GM21367 (cell line): Measurements from ENCODE around the gene RNASE12.
"Not testable (repeated sequence)": the region's sequence is repeated elsewhere in the genome, so short reads cannot be mapped to it uniquely, and the experiment has no call there.

Experiments used
- ATAC-seq: cut with Tn5 transposase; IDR thresholded peaks from one replicate; pipeline ENCODE4 v1.9.1; 2021; ENCODE audit not compliant: unreplicated experiment

RNASE12 gene

GRCh38 chr14:20614038-20614840 lies 23.1 kb upstream of the RNASE12 start:
- no peak for ATAC-seq

DNA sequence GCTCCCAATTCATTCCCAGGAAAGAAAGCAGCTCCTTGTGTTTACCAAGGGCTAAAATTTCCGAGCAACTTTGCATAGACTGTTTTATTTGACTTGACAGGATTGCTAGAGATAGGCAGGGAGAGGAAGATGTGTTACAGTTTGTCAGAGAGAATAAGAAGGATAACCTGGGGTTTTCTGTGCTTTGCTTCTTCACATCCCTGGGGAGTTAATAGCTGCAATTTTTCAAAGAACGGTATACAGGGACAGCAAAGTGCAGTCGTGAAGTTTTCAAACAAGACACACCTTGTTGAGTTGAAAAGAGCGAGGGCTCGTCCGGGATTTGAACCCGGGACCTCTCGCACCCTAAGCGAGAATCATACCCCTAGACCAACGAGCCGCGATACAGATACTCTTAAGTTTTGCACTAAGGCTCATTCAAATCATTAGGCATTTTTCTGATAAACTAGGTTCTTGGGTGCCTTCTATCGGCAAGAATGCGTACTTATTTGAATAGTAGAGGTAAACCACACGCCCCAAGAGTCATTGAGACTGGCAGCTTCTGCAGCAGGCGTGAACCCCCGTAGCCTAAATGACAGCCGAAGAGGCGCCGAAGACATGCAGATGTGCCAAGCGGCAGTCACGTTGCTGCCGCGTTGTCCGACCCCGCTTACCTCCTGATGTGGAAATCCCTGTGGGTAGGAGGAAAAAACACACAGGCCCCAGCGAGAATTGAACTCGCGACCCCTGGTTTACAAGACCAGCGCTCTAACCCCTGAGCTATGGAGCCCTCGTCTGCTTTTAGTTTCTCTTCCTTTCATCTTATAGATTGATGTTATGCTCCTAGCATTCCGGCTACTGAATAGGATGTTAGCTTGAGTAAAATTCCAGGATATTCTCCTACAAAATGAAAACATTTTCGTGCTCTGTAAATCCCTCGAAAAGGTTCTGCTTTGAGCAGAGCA lies 22.2 kb upstream of the RNASE12 start:
- ATAC-seq: peak; percentile 52

- no peak for ATAC-seq
Observed at GRCh38 chr14:20612403-20612802, 21.2 kb upstream of the RNASE12 start.

DNA sequence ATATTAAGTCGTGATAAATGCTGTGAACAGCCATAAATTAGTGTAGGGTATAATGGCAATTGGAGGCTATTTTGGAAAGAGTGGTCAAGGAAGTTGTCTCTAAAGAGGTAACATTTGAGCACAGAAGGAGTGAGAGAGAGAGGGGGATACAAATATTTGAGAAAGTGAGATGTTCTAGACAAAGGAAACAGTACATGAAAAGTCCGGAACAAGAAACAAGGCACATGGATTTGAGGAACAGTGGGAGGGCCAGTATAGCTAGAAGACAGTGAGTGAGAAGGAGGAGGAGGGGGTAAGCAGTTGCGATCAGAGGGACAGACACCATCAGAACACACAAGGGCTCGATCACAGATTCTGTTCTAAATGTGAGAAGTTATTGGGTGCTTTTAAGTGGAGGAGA lies 20.1 kb upstream of the RNASE12 start:
- ATAC-seq: no peak

- no peak for ATAC-seq
Observed at GRCh38 chr14:20610002-20610765, 19.0 kb upstream of the RNASE12 start.

DNA sequence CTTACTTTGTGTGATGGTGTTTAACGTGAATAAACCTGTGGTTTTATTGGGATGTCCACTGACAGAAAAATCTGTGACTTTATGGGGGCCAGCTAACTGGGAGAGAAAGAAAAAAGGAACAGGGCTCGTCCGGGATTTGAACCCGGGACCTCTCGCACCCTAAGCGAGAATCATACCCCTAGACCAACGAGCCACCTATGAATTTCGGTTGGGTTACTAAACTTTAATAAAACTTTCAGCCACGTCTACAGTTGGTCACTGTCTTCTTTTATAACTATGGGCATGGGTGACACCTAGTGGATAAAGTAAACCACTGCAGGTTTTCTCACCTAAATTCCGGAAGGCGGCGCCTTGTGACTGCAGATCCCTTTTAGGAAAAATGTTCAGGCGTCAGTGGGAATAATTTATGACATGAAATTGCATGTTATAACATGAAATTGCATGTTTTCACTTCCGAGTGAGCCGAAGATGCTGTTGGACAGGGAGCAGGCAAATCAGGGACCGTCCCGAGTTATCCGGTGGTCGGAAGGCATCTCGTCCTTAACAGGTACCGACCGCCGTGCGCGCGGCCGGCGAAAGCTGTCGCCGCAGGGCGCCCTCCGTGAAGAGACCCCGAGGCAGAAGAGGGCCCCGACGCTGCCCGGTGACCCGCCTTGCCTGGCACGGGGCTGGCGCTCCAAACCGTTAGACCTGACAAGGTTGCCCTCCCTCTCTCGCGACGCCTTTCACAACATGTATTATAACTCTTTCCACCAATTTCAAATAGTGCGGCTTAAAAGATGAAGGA lies 18.2 kb upstream of the RNASE12 start:
- ATAC-seq: no peak

DNA sequence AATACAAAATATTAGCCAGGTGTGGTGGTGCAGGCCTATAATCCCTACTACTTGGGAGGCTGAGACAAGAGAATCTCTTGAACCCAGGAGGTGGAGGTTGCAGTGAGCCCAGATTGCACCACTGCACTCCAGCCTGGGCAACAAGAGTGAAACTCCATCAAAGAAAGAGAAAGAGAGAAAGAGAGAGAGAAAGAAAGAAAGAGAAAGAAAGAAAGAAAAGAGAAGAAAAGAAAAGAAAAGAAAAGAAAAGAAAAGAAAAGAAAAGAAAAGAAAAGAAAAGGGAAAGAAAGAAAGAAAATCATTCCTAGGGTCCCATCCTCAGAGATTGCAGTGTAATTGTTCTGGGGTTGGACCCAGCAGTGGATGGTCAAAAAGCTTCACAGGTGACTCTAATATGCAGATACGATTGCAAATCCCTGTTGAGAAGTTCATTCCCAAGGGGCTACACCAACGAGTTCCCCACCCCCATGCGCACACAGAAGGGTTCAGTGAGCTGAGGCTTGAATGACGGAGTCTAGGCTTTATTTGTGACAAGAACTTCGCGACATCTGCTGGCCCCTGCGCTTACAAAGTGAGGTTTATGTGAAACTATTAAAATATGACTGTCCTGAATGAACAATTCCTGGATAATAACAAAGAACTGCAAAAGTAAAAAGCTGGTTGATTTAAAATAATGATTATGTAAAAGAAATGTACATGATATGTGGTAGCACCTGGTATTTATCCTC lies 17.4 kb upstream of the RNASE12 start:
- ATAC-seq: no peak

GRCh38 chr14:20607617-20608016 lies 16.4 kb upstream of the RNASE12 start:
- no peak for ATAC-seq

GRCh38 chr14:20606902-20607242 lies 15.7 kb upstream of the RNASE12 start:
- no peak for ATAC-seq

DNA sequence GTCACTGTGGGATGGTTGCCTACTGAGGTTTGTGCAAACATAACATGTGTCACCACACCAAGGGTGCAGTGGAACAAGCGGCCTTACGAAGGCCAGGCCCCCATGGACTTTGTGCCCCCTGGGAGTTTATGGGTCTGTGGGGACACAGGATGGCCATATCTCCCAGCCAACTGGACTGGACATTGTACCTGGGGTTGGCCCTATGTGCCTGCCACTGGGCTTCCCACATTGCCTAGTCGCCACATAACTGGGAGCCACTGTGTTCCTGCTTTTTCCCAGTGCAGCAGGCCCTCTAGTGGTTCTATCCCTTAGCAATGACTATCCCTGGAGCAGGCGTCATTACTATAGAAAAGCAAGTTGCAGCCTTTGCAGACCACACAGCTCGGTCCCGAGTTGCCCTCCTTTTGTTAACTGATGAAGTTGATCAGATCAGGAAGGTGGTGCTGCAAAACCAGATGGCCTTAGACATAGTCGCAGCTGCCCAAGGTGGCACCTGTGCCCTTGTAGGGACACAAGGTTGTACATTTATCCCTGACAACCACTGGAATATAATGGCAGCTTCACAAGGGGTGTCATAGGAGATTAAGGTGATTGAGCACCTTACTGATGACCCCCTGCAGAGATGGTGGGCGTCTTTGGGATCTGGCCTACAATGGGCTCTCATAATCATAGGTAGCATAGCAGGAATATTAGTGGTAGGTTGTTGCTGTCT lies 15.2 kb upstream of the RNASE12 start:
- ATAC-seq: no peak

DNA sequence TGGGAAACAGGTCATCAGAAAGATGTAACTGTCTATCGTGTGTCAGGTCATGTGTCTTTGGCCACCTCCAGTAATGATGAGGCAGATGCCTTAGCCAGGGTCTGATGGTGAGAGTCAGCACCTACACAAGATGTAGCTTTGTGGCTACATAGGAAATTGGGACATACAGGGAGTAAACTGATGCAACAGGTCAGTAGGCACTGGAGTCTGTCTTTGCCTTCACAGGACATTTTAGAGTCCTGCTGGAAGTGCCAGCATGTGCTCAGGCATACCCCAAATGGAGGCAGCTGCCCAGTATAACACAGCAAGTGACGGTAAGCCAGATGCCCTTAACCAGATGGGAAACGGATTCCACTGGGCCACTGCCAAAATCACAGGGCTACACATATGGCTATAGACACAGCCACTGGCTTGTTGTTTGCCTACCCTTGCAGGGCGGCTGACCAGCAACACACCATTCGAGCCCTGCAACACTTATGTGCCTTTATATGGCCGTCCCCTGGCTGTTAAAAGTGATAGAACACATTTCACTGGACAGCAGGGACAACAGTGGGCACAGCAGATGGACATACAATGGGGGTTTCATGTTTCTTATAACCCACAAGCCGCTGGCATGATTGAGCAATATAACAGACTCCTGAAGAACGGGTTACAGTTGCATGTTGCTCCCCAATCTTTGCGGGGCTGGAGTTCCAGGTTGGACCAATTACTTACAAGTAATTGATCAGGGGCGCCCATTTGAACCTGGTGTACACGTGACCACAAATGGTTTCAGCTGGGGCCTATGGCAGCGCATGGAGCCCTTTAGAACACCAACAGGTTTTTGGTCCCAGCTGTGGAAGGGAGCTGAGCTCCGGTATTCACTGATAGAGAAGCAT lies 12.9 kb upstream of the RNASE12 start:
- no peak for ATAC-seq

DNA sequence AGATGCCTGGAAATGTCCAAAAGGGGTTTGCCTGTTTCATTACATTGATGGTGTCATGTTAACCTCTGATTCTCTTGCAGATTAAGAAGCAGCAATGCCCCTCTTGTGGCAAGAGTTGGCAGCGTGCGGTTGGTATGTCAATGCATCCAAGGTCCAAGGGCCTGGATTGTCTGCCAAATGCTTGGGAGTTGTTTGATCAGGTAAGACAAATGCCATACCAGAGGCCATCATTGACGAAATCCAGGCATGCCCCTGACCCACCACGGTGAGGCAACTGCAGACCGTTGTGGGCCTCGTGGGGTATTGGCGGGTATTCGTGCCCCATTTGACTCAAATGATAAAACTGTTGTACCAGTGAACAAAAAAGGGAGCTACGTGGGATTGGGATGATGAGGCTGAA lies 11.4 kb upstream of the RNASE12 start:
- ATAC-seq: no peak

DNA sequence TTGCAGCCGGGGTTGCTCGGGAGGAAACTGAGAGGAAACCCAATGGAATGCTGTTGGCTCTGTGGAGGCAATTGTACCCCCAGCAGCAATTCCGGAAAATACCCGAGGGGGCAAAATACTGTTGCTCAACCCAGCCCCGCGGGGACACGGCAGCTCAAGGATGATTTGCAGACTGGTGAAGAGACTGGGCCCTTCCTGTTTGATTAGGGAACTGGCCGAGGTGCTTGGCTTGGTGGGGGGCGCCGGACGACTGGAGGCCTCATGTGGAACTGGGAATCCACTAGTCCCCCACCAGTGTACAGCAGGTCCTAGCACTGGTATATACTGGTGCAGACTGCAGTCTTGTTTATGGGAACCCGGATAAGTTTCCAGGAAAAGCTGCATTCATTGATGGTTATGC lies 10.3 kb upstream of the RNASE12 start:
- ATAC-seq: no peak

DNA sequence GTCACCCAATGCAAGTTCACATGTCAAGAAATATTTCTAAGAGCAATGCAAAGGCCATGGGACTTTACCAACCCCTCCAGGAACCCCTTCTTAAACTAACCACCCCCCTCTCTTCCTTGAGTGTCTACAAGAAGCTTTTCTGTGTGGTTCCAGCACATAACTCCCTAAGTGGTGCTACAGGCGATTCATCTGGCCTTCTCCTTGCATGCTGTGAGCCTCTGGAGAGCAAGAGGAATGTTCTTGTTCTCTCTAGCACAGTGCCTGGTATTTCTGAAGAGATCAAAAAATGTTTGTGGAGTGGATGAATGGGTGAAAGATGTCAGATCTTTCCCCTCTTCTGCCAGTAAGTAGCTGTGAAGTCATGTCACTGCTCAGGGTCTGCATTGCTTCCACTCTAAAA lies 5.9 kb upstream of the RNASE12 start:
- no peak for ATAC-seq

GRCh38 chr14:20595726-20596125 lies 4.5 kb upstream of the RNASE12 start:
- not testable (repeated sequence) for ATAC-seq

DNA sequence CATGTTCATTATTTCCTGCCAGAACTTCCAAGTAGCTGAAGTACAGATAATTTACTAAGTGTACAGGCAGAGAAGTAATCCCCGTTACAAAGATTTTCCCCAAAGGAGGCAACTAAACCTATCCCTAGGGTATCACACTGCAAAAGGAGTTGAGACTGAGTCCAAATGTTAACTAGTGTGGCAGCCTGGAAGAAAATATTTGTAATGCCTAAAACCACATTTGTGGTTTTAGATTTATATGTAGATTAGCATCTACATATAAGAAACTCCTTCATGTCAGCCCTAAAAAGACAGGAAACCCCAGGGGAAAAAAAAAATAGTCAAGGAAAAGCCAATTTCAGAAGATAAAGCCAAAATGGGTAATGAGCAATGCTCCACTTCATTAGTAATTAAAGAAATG lies 1.4 kb upstream of the RNASE12 start:
- no peak for ATAC-seq

GRCh38 chr14:20587489-20588154 lies 3.6 kb downstream of the RNASE12 start, which contains the start of gene RNASE11:
Gene RNASE11, minus strand, starts transcription at chr14:20588001.
- no peak for ATAC-seq

GRCh38 chr14:20583908-20584307 lies 7.3 kb downstream of the RNASE12 start:
- ATAC-seq: no peak
